Neural crest cell (in vitro differentiated cells): ENCODE results near the gene HLA-C. TPM values are rescaled to one million over a fixed set of nuclear protein-coding genes. Genes with fewer than 3 reads are reported as not detected.

Source experiments
- DNase-seq: peaks from one replicate; pipeline ENCODE4 v3.0.0; 2021; ENCODE audit warnings: low read depth, mixed read lengths, low spot score
- H3K27ac Mint-ChIP-seq: one replicate; pipeline ENCODE4 v1.8.0; 2021; ENCODE audit warnings: mild to moderate bottlenecking, mixed read lengths; ENCODE audit not compliant: unreplicated experiment
- H3K27me3 Mint-ChIP-seq: 2 replicates; pipeline ENCODE4 v1.8.0; 2021; ENCODE audit warnings: low read depth, mild to moderate bottlenecking, mixed read lengths
- H3K36me3 Mint-ChIP-seq: 2 replicates; pipeline ENCODE4 v1.8.0; 2021; ENCODE audit warnings: low read depth, mild to moderate bottlenecking, mixed read lengths
- H3K4me1 Mint-ChIP-seq: 2 replicates; pipeline ENCODE4 v1.8.0; 2021; ENCODE audit warnings: mixed read lengths
- H3K4me3 Mint-ChIP-seq: one replicate; pipeline ENCODE4 v1.8.0; 2021; ENCODE audit warnings: mild to moderate bottlenecking, mixed read lengths
- H3K9me3 Mint-ChIP-seq: 2 replicates; pipeline ENCODE4 v1.8.0; 2021; ENCODE audit warnings: mixed read lengths
- total RNA-seq: library from RNA; stranded (reverse); gene quantifications from 2 replicates; pipeline ENCODE4 v1.2.1, GENCODE V29; 2021
- TF ChIP-seq, protein P1 (sequence below): fragments of 200-600 bp; sonication (generic); conservative IDR thresholded peaks from 2 replicates; pipeline ENCODE4 v1.5.0; 2021; ENCODE audit warnings: antibody characterized with exemption, mild to moderate bottlenecking

Gene HLA-C
- total RNA-seq, 1 donor from 2014 or later, result 72.4 TPM

DNA sequence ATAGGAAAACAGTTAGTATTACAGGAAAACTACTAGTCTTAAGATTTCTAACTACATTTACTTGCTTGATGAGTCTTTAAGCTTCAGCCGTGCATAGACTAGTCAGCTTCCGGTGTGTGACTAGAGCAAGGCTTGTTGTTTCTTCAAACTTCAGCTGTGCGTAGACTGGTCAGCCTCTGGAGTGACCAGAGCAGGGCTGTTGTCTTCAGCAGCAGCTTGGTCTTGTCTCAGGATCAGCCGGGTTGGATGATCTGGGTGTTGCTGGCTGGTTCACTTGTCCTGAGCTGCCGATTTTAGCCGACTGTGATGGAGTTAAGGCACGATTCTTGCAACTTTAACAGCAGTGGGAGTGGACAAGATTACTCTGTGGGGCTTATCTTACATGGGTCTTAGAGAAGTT is 44.7 kb downstream of the HLA-C start:
- H3K27me3 Mint-ChIP-seq, result peaks cover 14% of the 10 kb centered on the region
- H3K4me3 Mint-ChIP-seq, result no peak overlapping the region
- H3K4me1 Mint-ChIP-seq, result no peaks in the 10 kb centered on the region
- H3K36me3 Mint-ChIP-seq, result no peaks in the 10 kb centered on the region
- H3K27ac Mint-ChIP-seq, result no peak overlapping the region
- TF ChIP-seq, protein P1, sequence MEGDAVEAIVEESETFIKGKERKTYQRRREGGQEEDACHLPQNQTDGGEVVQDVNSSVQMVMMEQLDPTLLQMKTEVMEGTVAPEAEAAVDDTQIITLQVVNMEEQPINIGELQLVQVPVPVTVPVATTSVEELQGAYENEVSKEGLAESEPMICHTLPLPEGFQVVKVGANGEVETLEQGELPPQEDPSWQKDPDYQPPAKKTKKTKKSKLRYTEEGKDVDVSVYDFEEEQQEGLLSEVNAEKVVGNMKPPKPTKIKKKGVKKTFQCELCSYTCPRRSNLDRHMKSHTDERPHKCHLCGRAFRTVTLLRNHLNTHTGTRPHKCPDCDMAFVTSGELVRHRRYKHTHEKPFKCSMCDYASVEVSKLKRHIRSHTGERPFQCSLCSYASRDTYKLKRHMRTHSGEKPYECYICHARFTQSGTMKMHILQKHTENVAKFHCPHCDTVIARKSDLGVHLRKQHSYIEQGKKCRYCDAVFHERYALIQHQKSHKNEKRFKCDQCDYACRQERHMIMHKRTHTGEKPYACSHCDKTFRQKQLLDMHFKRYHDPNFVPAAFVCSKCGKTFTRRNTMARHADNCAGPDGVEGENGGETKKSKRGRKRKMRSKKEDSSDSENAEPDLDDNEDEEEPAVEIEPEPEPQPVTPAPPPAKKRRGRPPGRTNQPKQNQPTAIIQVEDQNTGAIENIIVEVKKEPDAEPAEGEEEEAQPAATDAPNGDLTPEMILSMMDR, result no peak
- H3K9me3 Mint-ChIP-seq, result no peaks in the 10 kb centered on the region
- no peak for DNase-seq

DNA sequence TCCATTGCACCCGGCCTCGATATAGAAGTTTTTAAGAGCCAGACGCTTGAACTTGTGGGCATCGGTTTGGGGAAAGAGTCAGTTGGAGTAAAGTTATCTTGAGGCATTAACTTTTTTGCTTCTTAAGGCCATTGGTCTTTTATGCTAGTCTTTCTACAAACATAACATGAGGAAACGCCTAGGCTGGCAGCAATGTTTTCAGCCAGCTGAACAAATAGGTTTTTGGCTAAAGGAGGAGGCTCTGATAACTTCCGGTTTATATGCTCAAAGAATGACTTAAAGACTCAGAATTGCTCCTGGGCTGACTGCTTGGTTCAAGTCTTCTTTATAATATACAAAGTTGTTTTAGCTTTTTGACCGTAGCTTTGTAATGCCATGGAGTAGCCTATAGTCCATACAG is 46.2 kb downstream of the HLA-C start:
- H3K4me3 Mint-ChIP-seq, result no peak overlapping the region
- no peaks in the 10 kb centered on the region for H3K36me3 Mint-ChIP-seq
- H3K27ac Mint-ChIP-seq, result no peak overlapping the region
- TF ChIP-seq, protein P1, result no peak
- H3K9me3 Mint-ChIP-seq, result no peaks in the 10 kb centered on the region
- H3K27me3 Mint-ChIP-seq, result peaks cover 10% of the 10 kb centered on the region
- H3K4me1 Mint-ChIP-seq, result no peaks in the 10 kb centered on the region
- DNase-seq, result no peak

DNA sequence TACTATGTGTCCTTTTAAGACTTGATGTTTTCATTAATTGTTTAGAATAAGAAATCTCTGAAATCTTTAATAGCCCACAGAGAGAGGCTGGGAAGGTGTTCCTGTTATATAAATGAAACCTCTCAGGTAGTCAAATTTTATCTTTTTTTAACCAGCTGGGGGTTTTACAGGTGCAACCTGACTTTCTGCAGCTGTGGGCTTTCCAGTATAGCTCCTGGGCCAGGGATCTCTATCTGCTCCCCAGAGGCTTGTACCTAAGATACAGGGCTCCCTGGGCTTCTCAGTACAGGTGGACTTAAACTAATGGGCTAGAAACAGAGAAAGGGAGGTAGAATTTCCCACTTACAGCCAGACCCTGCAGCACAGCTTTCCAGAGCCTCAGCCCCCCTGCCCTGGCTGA is 49.4 kb downstream of the HLA-C start:
- no peaks in the 10 kb centered on the region for H3K4me1 Mint-ChIP-seq
- H3K36me3 Mint-ChIP-seq, result no peaks in the 10 kb centered on the region
- TF ChIP-seq, protein P1, result no peak
- H3K9me3 Mint-ChIP-seq, result no peaks in the 10 kb centered on the region
- H3K27me3 Mint-ChIP-seq, result peaks cover 4% of the 10 kb centered on the region
- H3K27ac Mint-ChIP-seq, result no peak overlapping the region
- no peak for DNase-seq
- no peak overlapping the region for H3K4me3 Mint-ChIP-seq

Other genes starting within 250 kb of the HLA-C start
- not detected in 2 replicates for gene C6orf15, start 159.5 kb downstream of the HLA-C start, total RNA-seq
- not detected in 2 replicates for gene PSORS1C1, start 157.3 kb downstream of the HLA-C start, total RNA-seq
- not detected in 2 replicates for gene CDSN, start 151.6 kb downstream of the HLA-C start, total RNA-seq
- not detected in 2 replicates for gene PSORS1C2, start 133.0 kb downstream of the HLA-C start, total RNA-seq
- 46.7 and 48.6 TPM in 2 replicates for gene CCHCR1, start 114.3 kb downstream of the HLA-C start, total RNA-seq
- gene TCF19, start 113.5 kb downstream of the HLA-C start, total RNA-seq, result 21.7 and 21.8 TPM in 2 replicates
- not detected in 2 replicates for gene POU5F1, start 101.4 kb downstream of the HLA-C start, total RNA-seq
- 29.5 and 35.5 TPM in 2 replicates for gene HLA-B, start 85.1 kb upstream of the HLA-C start, total RNA-seq
- gene MICA, start 131.5 kb upstream of the HLA-C start, total RNA-seq, result 21.1 and 21.7 TPM in 2 replicates
- gene MICB, start 226.1 kb upstream of the HLA-C start, total RNA-seq, result 0.61 TPM in 1 of 2 replicates, not detected in the other